Nephron progenitor cell (in vitro differentiated cells): ENCODE data around the gene P4HB.
A peak's percentile ranks its signal among the peaks of the same experiment; 100 is the strongest.

Experiments
- DNase-seq: peaks from one replicate; pipeline ENCODE4 v3.0.0; 2021
- H3K27ac Mint-ChIP-seq: 2 replicates; pipeline ENCODE4 v1.8.0; 2021; ENCODE audit warnings: mild to moderate bottlenecking, moderate library complexity, mixed read lengths
- H3K27me3 Mint-ChIP-seq: 2 replicates; pipeline ENCODE4 v1.8.0; 2021; ENCODE audit warnings: mild to moderate bottlenecking, low read depth, mixed read lengths; ENCODE audit not compliant: poor library complexity
- H3K36me3 Mint-ChIP-seq: 2 replicates; pipeline ENCODE4 v1.8.0; 2021; ENCODE audit warnings: low read depth, mixed read lengths
- H3K4me1 Mint-ChIP-seq: 2 replicates; pipeline ENCODE4 v1.8.0; 2021; ENCODE audit warnings: mixed read lengths
- H3K4me3 Mint-ChIP-seq: 2 replicates; pipeline ENCODE4 v1.8.0; 2021; ENCODE audit warnings: mild to moderate bottlenecking, moderate library complexity, mixed read lengths
- H3K9me3 Mint-ChIP-seq: 2 replicates; pipeline ENCODE4 v1.8.0; 2021; ENCODE audit warnings: mild to moderate bottlenecking, moderate library complexity, mixed read lengths
- CTCF ChIP-seq: fragments of 200-600 bp; sonication (generic); IDR thresholded peaks from 2 replicates; pipeline ENCODE4 v1.5.0; 2021; ENCODE audit warnings: antibody characterized with exemption

The P4HB gene

GRCh38 chr17:81867170-81867990 is 7.0 kb upstream of the P4HB start:
- Mint-ChIP-seq H3K36me3 (peaks cover 12% of the 10 kb centered on the region), H3K4me1 (peaks cover 65% of the 10 kb centered on the region), H3K9me3 (no peaks in the 10 kb centered on the region), H3K27ac (peak overlapping the region; percentile 91), H3K4me3 (peak overlapping the region; percentile 23), H3K27me3 (no peaks in the 10 kb centered on the region)
- no peak for TF ChIP-seq CTCF
- no peak for DNase-seq

GRCh38 chr17:81866440-81867169 is 6.3 kb upstream of the P4HB start:
- no peak for TF ChIP-seq CTCF
- Mint-ChIP-seq H3K4me3 (no peak overlapping the region), H3K9me3 (no peaks in the 10 kb centered on the region), H3K27me3 (no peaks in the 10 kb centered on the region), H3K27ac (peak overlapping the region; percentile 91), H3K4me1 (peaks cover 64% of the 10 kb centered on the region), H3K36me3 (peaks cover 12% of the 10 kb centered on the region)
- no peak for DNase-seq

- DNase-seq = no peak
- H3K36me3 Mint-ChIP-seq = peaks cover 12% of the 10 kb centered on the region
- H3K27ac Mint-ChIP-seq = peak overlapping the region; percentile 74
- no peak overlapping the region for H3K4me3 Mint-ChIP-seq
- no peaks in the 10 kb centered on the region for H3K27me3 Mint-ChIP-seq
- no peak for TF ChIP-seq CTCF
- H3K9me3 Mint-ChIP-seq = no peaks in the 10 kb centered on the region
- H3K4me1 Mint-ChIP-seq = peaks cover 67% of the 10 kb centered on the region
Observed at GRCh38 chr17:81865733-81866439, 5.6 kb upstream of the P4HB start.

- Mint-ChIP-seq H3K4me1 (peaks cover 66% of the 10 kb centered on the region), H3K27ac (peak overlapping the region; percentile 74), H3K4me3 (no peak overlapping the region), H3K27me3 (no peaks in the 10 kb centered on the region), H3K9me3 (no peaks in the 10 kb centered on the region), H3K36me3 (peaks cover 12% of the 10 kb centered on the region)
- no peak for TF ChIP-seq CTCF
- no peak for DNase-seq
Observed at GRCh38 chr17:81865358-81865732, 5.0 kb upstream of the P4HB start.

GRCh38 chr17:81863833-81864768 is 3.8 kb upstream of the P4HB start:
- H3K27ac Mint-ChIP-seq = peak overlapping the region; percentile 96
- H3K27me3 Mint-ChIP-seq = no peaks in the 10 kb centered on the region
- H3K9me3 Mint-ChIP-seq = no peaks in the 10 kb centered on the region
- peaks cover 61% of the 10 kb centered on the region for H3K4me1 Mint-ChIP-seq
- no peak for TF ChIP-seq CTCF
- no peak for DNase-seq
- peak overlapping the region; percentile 32 for H3K4me3 Mint-ChIP-seq
- H3K36me3 Mint-ChIP-seq = peaks cover 18% of the 10 kb centered on the region
